C4-2B (cell line): Measurements from ENCODE around the gene AGBL1.

Source experiments
- H3K27ac ChIP-seq: fragments of 450-650 bp; 2 replicates; pipeline ENCODE4 v1.5.1; 2017
- CTCF ChIP-seq: fragments of 450-650 bp; conservative IDR thresholded peaks from 2 replicates; pipeline ENCODE4 v1.5.1; 2017; ENCODE audit warnings: mild to moderate bottlenecking
- ZFX ChIP-seq: fragments of 450-650 bp; IDR thresholded peaks from 2 replicates; pipeline ENCODE4 v1.6.1; 2017

Gene AGBL1

GRCh38 chr15:86797135-86797534, 717.5 kb downstream of the AGBL1 start:
- TF ChIP-seq ZFX, result no peak
- TF ChIP-seq CTCF, result no peak
- no peak overlapping the region for H3K27ac ChIP-seq

- TF ChIP-seq CTCF (no peak), ZFX (no peak)
- no peak overlapping the region for H3K27ac ChIP-seq
Measured at GRCh38 chr15:86799226-86799625, 719.6 kb downstream of the AGBL1 start.

- TF ChIP-seq CTCF (no peak), ZFX (no peak)
- no peak overlapping the region for H3K27ac ChIP-seq
Measured at GRCh38 chr15:86802244-86802643, 722.6 kb downstream of the AGBL1 start.

- H3K27ac ChIP-seq, result no peak overlapping the region
- no peak for TF ChIP-seq CTCF
- no peak for TF ChIP-seq ZFX
Measured at GRCh38 chr15:86804406-86804805, 724.7 kb downstream of the AGBL1 start.

- H3K27ac ChIP-seq, result no peak overlapping the region
- TF ChIP-seq CTCF (no peak), ZFX (no peak)
Measured at GRCh38 chr15:86810329-86810728, 730.7 kb downstream of the AGBL1 start.

- no peak overlapping the region for H3K27ac ChIP-seq
- TF ChIP-seq CTCF (no peak), ZFX (no peak)
Measured at GRCh38 chr15:86813892-86814291, 734.2 kb downstream of the AGBL1 start.

- no peak for TF ChIP-seq ZFX
- TF ChIP-seq CTCF, result no peak
- H3K27ac ChIP-seq, result no peak overlapping the region
Measured at GRCh38 chr15:86829245-86829644, 749.6 kb downstream of the AGBL1 start.
